GDM1 (cell line): Measurements from ENCODE around the gene ARHGEF9.
"Not testable (repeated sequence)": the region's sequence is repeated elsewhere in the genome, so short reads cannot be mapped to it uniquely, and the experiment has no call there.

Experiments
- DNase-seq: peaks from one replicate; lab custom pipeline; 2025; lab: John Stamatoyannopoulos, UW

Gene ARHGEF9

GRCh38 chrX:63658920-63659319 lies 126.1 kb downstream of the ARHGEF9 start:
- DNase-seq, result no peak

GRCh38 chrX:63657821-63658220 lies 127.2 kb downstream of the ARHGEF9 start:
- DNase-seq, result peak; percentile 45

GRCh38 chrX:63656871-63657580 lies 128.0 kb downstream of the ARHGEF9 start:
- no peak for DNase-seq

- no peak for DNase-seq
Measured at GRCh38 chrX:63652086-63652765, 132.8 kb downstream of the ARHGEF9 start.

- DNase-seq, result not testable (repeated sequence)
Measured at GRCh38 chrX:63645748-63646147, 139.3 kb downstream of the ARHGEF9 start.

GRCh38 chrX:63635750-63636149 lies 149.3 kb downstream of the ARHGEF9 start:
- no peak for DNase-seq

- DNase-seq, result no peak
Measured at GRCh38 chrX:63613531-63614028, 171.4 kb downstream of the ARHGEF9 start.

- DNase-seq, result no peak
Measured at GRCh38 chrX:63585936-63586335, 199.1 kb downstream of the ARHGEF9 start.
